Measurements from ENCODE around the gene LILRB4.
"Not testable (repeated sequence)": the region's sequence is repeated elsewhere in the genome, so short reads cannot be mapped to it uniquely, and the experiment has no call there.

The LILRB4 gene

DNA sequence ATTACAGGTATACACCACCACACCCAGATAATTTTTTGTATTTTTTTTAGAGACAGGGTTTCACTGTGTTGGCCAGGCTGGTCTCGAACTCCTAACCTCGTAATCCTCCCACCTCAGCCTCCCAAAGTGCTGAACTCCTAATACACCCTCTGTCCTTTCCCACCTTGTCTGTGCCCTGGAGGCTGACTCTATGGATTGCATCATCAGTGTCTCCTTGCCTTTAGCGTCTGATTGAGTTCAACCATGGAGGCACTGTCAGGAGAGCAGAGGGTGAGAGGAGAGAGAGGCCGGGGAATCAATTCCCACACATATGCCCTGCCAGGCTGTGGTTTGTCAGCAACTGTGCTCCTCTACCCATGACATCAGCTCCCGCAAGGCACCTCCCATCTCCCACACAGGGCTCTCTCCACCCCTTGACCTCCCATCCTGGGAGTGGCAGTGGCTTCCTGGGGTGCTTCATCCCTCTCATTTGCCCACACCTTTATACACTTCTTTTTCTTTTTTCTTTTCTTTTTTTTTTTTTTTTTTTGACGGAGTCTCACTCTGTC lies 12.6 kb upstream of the LILRB4 start:
- no peak for DNase-seq (ENCODE audit: low read depth)

DNA sequence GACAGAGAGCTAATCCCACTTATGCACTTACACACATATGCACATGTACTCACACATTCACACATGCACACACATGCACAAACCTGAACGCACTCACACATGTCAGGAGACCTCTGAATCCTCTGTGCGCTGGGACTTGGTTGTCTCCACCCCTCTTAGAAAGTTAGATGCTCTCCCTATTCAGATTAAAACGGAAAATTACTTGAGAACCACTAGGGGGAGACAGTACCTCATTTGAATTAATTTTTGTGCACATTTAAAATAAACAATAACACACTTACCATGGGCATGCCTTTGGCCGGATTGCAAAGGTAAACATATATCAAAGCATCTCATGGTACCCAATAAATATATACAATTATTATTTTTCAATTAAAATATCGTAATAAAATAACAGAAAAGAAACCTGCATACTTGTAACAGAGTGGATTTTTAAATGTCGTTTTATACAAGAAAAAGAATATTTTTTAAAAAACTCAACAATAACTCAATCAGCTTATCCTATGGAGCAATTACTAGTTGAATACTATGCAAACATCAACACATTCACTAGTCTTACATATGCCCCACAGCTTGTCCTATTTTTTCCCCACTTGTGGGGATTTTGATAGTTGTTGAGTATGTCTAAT lies 9.5 kb upstream of the LILRB4 start:
- DNase-seq (ENCODE audit: low read depth) = peak; percentile 24

DNA sequence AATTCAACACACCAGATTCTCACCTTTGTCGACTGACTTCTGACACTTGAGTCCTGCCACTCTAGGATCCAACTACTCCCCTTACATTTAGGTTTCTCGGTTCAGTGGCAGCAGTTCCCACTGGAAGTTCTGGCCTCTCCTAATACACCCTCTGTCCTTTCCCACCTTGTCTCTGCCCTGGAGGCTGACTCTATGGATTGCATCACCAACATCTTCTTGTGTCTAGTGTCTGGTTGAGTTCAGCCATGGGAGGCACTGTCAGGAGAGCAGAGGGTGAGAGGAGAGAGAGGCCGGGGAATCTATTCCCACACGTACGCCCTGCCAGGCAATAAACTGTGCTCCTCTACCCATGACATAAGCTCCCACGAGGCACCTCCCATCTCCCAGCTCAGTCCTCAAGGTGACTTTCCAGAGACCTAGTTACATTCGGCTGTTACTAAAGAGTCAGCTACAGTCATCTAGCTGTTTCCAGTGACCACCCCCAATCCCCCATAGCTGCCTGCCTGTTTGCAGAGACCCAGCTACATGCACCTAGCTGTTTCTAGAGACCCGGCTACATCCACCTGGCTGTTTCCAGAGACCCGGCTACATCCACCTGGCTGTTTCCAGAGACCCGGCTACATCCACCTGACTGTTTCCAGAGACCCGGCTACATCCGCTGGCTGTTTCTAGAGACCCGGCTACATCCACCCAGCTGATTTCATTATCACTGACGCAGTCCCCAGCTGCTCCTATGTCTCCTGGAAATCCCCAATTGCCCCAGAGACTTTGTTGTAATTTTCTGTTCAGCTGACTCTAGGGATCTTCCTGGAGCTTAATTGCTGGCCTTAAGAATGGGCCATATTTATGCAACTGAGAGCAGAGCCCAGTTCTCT lies 8.1 kb upstream of the LILRB4 start:
- DNase-seq (ENCODE audit: low read depth) = no peak

DNA sequence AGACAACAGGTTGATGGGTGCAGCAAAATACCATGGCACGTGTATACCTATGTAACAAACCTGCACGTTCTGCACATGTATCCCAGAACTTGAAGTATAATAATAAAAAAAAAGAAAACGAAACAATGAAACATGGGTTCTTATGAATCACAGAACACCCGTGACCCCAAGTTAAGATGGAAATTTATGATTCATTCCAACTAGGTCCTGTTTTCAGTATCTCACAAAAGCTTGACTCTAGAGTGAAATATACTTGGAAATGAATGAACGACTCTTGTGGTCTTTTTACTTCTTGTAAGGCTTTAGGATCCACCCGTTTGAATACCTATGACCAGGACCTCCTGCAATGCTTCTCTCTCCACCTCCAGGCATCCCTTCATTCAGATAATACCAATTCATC lies 3.5 kb upstream of the LILRB4 start:
- no peak for DNase-seq (ENCODE audit: low read depth)

DNA sequence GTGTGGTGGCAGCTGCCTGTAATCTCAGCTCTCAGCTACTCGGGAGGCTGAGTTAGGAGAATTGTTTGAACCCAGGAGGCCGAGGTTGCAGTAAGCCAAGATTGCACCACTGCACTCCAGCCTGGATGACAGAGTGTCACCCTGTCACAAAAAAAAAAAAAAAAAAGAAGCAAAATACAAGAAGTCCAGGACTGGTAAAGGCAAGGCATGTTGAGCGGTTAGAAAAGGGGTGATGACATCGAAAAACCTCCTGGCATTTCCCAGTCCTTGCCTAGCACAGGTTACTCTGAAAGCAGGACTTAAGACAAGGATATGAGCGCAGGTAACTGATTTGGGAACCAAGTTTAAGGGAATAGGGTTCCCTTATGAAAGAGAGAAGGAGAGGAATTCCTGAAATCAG lies 2.5 kb upstream of the LILRB4 start:
- DNase-seq (ENCODE audit: low read depth) = no peak

DNA sequence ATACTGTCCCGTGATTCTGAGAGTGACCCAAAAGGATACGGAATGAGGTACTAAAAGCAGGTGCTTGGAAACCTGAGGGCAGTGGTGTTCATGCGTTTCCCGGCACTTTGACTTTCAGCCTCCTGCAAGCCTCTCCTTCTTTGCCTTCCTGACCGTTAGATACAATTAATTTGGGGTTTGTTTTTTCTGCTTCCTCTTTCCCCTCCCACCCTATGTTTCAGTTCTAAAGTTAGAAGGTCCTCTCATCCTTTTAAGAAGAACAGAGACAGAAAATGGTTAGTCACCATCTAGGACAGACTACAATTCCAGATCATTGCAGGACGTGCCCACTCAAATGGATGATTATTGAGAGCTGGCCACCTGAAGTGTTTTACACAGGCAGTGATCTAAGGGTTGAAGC lies 1.8 kb upstream of the LILRB4 start:
- DNase-seq (ENCODE audit: low read depth) = no peak

DNA sequence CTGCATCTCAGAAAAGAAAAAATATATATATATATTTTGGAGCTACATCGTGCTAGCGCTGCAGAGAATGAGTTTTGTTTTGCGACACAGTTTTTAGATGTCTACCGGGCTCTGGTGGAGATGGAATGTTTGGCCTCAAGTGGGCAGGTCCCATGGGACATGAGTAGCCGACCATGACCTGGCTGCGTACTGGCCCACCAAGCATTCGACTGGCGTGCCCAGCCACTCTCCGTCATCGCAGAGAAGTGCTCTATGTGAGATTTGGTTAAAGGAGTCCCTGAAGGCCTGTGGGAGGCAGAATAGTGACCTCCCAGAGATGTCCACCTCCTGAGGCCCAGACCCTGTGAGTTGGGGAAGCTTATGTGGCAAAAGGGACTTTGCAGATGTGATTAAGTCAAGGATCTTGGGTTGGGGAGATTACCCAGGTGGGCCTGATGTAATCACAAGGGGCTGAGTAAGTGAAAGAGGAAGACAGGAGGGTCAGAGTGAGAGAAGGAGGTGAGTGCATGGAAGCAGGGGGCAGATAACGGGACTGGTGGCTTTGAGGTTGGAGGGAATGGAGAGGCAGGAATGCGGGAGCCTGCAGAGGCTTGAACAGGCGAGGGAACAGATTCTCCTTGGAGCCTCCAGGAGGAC lies 821 bp upstream of the LILRB4 start:
- no peak for DNase-seq (ENCODE audit: low read depth)

DNA sequence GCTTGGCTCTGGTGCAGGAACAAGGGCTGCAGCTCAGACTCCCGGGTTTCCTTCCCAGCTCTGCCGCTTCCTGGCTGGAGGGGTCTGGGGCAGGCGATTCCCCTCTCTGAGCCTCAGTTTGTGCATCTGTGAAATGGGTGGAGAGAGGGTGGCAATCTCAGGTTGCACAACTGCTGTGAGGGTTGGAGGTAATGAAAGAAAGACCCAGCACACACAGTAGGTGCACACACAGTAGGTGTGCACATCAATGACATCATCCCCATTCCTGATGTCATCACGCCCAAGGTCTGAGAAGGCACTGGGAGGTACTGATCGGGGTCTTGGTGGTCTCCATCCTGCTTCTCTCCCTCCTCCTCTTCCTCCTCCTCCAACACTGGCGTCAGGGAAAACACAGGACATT lies 2.7 kb downstream of the LILRB4 start:
- DNase-seq (ENCODE audit: low read depth) = no peak

DNA sequence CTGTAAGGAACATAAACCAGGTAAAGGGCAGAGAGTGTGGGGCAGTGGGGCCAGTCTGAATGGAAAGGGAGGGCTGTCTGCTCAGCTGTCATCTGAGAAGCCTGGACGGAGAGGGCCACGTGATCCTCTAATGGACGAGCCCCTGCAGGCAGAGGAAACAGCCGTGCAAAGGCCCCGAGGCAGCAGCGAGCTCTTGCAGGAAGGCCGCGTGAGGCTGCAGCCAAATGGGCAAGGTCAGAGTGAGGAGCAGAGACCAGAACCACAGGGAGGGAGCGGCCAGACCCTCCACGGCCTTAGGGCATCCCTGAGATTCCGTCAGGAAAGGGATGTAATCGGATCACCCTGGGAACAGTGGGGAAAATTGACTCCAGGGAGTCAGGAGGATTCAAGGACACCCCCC lies 4.4 kb downstream of the LILRB4 start:
- DNase-seq (ENCODE audit: low read depth) = no peak

DNA sequence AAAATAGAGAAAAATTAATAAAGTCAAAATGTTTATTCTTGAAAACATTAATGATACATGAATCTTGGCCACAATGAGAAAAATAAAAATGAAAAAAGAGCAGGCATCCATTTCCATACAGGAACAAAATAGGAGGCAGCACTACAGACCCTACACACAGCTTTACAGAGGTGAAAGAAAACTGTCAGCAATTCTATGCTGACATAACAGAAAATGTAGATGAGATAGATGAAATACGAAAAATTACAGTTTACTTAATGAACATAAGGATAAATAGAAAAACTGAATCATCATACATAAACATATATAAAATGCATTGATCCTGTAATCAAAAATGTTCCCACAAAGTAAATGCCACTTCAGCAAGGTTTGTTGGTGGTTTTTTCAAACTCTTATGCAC lies 5.6 kb downstream of the LILRB4 start:
- DNase-seq (ENCODE audit: low read depth) = no peak

DNA sequence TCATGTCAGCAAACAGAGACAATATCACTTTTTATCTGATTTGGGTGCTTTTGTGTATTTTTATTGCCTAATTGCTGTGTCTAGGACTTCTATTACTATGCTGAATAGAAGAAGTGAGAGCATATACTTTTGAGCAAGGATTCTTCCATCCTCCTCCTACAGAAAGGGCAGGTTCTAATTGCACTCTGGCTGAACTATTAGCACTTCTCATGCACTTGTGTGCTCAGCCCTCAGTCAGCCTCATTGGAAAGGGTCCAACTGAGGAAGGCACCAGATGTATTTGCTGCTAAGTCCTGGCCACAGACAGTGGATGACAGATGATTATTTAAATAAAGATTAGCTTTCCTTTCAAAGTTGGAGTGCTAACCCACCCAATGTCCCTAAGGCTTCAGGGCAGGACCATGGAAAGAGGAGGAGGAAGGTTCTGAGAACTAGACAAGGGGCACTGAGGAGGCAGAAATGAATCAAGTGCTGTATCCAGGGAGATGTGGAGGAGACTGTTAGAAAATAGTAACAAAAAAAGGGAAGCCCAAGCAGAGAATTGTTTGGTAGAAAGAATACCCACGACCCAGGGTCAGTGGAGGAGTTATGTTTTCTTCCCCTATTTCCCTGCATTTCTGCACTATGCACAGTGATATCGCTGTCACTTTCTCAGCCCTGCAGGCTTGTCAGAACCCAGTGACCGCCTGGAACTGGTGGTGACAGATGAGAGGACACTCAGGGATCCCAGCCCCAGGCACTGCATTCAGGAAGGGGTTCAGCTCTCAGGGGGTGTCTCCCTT lies 8.0 kb downstream of the LILRB4 start:
- no peak for DNase-seq (ENCODE audit: low read depth)

DNA sequence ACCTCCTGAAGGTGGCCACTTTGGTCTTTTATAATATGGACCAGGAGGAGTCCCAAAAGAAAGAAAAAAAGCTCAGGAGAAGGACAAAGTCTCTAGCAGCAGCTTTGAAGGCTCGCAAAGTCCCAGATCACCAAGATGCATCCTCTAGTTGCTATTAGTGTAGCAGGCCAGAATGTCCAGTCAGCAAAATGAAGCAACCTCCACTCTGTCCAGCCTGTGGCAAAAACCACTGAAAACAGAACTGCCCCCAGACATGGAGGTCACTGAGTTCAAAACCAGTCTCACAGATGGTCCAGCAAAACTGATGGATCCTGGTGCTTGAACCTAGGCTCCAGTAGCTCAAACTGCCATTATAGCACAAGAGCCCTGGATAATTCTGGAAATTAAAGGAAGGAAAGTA lies 10.4 kb downstream of the LILRB4 start:
- DNase-seq (ENCODE audit: low read depth) = no peak

DNA sequence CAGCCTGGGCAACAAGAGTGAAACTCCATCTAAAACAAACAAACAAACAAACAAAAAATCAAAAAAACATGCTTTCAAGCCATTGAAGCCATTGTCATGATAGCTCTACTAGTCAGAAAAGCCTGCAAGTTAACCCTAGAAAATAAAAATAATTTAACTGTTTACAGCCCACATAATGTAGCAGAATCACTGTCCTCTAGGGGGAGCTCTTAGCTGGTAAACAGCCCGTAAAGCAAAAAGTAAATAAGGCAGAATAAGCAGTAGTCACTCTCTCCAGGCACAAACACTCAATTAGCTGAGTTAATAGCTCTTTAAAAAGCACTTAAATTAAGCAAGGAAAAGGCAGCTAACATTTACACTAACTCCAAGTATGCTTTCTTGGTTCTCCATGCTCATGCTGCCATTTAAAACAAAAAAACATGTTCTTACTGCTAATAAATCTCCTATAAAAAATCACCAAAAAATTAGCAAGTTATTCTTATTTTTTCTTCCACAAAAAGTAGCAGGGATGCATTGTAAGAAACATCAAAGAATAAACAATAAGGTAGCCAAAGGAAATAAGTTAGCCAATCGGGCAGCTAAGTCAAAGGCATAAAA lies 11.3 kb downstream of the LILRB4 start:
- peak; percentile 26 for DNase-seq (ENCODE audit: low read depth)

DNA sequence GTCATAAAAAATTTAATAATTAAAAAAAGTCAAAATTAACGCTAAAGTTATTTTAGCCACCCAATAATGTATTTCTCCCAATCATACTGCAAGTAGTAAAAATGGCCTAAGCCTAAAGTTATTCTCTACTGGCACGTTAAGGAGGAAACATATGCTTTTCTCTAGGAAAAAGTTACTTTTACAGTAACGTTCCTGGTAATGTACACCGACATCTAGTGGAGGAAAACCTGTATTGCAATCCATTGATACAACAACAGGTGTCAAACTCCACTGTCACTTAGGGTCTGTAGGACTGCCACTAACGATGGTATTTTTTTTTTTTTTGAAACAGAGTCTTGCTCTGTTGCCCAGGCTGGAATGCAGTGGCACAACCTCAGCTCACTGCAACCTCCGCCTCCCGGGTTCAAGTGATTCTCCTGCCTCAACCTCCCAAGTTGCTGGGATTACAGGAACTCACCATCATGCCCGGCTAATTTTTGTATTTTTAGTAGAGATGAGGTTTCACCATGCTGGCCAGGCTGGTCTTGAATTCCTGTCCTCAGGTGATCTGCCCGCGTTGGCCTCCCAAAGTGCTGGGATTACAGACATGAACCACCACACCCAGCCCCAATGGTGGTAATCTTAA lies 13.5 kb downstream of the LILRB4 start:
- DNase-seq (ENCODE audit: low read depth) = peak; percentile 36

DNA sequence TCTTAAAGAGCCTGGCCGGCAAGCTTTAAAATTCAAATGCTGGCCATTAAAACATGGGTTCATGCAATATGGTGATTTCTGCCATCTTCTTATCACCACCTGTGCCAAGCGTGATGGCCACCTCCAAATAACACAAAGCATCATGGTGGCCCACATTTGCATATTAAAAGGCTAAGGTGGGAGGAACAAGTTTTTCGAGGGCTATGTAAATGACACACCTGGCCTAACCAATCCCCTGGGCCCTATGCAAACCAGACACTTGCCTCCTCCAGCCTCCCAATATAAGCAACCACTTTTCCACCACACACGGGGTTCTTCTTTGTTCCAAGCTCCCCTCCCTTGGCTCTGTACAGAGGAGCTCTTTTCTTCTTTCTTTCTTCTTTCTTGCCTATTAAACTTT lies 14.4 kb downstream of the LILRB4 start:
- no peak for DNase-seq (ENCODE audit: low read depth)

DNA sequence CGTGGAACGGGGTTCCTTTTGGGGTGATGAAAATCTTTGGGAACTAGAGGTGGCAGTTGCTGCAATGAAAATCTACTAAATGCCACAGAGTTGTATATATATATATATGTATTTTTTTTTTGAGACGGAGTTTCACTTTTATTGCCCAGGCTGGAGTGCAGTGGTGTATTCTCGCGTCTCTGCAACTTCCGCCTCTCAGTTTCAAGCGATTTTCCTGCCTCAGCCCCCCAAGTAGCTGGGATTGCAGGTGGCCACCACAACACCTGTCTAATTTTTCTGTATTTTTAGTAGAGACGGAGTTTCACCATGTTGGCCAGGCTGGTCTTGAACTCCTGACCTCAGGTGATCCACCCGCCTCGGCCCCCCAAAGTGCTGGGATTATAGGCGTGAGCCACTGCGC lies 18.8 kb downstream of the LILRB4 start:
- DNase-seq (ENCODE audit: low read depth) = not testable (repeated sequence)

DNA sequence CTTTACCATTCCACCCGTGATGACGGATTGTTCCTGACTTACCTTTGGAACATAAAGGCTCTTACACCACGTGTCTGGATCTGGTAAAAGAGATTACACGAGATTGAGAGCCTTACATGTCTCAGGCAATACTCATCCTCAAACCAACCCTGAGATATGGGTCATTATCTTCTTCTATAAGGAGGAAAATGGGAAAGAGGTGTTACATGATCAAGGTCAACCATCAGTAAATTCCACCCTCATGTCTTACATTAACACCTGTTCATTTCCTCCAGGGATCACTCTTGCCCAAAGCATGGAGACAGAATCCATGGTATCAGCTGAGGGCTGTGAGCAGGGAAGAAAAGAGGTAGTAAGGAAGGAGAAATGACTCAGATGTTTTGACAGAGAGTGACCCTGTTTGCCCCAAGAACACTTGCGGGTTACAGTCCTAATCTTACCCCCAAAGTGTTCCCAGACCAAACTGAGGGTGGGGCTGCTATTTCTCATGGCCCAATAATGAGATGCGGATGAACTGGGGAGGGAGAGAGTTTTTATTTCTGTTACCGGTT lies 19.6 kb downstream of the LILRB4 start:
- no peak for DNase-seq (ENCODE audit: low read depth)

DNA sequence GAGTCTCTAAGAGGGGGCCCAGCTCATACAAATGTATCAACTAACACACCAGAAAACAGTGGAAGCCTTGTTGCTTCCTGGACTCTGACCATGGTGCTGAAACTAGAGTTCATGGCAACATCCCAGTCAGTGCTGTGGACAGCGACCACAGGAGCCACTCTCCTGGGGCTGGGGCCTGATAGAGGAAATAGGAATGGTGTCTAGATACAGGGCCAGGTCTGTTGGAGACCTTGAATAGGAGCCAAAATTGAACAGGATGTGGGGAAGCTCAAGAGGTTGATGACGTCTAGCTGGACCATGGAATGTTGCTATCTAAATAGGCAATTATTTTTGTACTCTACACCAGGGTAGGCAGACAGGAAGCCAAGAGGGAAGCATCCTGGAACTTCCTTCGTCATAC lies 21.7 kb downstream of the LILRB4 start:
- DNase-seq (ENCODE audit: low read depth) = peak; percentile 21

DNA sequence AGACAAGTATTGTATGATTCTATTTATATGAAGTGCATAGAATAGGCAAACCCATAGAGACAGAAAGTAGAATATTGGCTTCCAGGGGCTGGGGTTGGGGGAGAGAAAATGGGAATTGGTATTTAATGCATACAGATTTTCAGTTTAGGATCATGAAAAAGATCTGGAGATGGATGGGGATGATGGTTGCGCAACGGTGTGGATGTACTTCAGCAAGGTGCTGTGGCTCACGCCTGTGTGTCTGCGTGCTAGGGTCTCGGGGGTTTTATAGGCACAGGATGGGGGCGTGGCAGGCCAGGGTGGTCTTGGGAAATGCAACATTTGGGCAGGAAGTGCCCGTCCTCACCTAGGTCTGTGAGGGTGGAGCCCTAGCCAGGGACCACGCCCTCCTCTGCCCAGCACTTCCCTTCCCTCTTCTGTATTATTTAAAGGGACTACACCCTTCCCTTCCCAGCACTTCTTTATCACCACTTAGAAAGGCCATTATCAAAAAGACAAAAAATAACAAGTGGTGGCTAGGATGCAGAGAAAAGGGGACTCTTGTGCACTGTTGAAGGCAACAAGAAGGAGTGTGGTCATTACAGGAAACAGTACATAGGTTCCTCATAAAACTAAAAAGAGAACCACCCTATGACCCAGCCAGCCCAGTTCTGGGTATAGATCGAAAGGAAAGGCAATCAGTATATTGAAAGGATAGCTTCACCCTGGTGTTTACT lies 29.0 kb downstream of the LILRB4 start:
- no peak for DNase-seq (ENCODE audit: low read depth)

DNA sequence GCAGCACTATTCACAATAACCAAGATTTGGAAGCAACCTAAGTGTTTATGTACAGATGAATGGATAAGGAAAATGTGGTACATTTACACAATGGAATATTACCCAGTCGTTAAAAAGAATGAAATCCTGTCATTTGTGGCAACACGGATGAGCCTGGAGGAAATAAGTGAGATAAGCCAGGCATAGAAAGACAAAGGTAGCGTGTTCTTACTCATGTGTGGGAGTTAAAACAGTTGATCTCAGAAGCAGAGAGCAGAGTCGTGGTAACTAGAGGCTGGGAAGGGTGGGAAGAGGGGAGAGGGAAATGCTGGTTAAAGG lies 29.5 kb downstream of the LILRB4 start:
- DNase-seq (ENCODE audit: low read depth) = no peak

DNA sequence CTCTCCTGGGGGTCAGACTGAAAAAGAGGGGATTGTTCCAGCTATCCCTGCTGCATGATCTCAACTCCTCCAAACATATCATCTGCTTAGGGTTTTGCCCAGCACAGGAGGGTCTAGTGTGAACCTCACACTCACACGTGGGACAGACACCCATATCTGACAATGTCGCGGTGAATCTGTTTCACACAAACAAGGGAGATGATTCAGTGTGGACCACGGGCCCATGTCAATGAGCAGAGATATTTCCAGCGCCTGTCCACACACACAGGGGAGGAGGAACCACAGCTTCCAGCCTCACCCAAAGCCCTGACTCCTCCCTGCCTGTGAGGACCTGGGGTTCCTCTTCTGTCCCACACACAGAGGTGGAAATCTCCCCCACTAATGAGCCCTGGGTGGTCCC lies 31.9 kb downstream of the LILRB4 start:
- DNase-seq (ENCODE audit: low read depth) = no peak
